SU-DHL-6 (cell line): ENCODE results near the gene PRKAR2B.

ENCODE experiments used
- CTCF ChIP-seq: fragments of 200-600 bp; sonication (generic); IDR thresholded peaks from one replicate; pipeline ENCODE4 v1.5.1; 2017; ENCODE audit warnings: antibody characterized with exemption, mild to moderate bottlenecking, low read length, moderate library complexity; ENCODE audit not compliant: insufficient read depth, poor library complexity, severe bottlenecking
- EZH2phosphoT487 ChIP-seq: fragments of 200-600 bp; sonication (generic), shearing (Covaris generic); conservative IDR thresholded peaks from 2 replicates; pipeline ENCODE4 v1.6.1; 2018; ENCODE audit warnings: mild to moderate bottlenecking, antibody characterized with exemption, low read length, moderate library complexity, mixed read lengths

DNA sequence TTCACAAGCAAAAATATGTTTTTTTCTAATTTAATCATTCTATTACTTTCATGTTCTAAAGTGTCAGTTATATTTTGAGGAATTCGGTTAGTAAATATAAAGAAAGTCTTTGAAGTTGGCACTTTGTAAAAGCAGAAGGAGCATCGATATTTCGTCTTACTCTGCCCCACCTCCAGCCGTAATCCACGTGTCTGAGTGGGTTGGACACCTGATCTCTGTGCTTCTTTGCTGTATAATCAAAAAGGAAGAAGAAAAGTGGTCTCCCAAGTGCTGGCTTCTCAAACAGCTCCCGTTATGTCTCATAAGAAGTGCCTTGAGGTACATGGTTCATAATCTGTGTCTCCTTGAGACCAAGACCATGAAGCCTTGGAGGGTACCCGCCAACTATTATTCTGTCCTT, 19.8 kb downstream of the PRKAR2B start:
- no peak for TF ChIP-seq CTCF
- TF ChIP-seq EZH2phosphoT487: no peak
